KOPT-K1 (cell line): ENCODE measurements around the gene COL18A1.

Experiments used
- H3K27ac ChIP-seq: fragments of 200-600 bp; sonication (generic); 2 replicates; pipeline ENCODE4 v1.5.1; 2016; ENCODE audit warnings: antibody characterized with exemption, mild to moderate bottlenecking, low read depth, low read length; ENCODE audit not compliant: poor library complexity, severe bottlenecking
- H3K36me3 ChIP-seq: fragments of 200-600 bp; sonication (generic); 2 replicates; pipeline ENCODE4 v1.5.1; 2017; ENCODE audit warnings: antibody characterized with exemption, mild to moderate bottlenecking, low read length, moderate library complexity; ENCODE audit not compliant: insufficient read depth
- H3K9me3 ChIP-seq: fragments of 200-600 bp; sonication (generic); 2 replicates; pipeline ENCODE4 v1.5.1; 2017; ENCODE audit warnings: antibody characterized with exemption, low read length, mild to moderate bottlenecking; ENCODE audit not compliant: insufficient read depth, poor library complexity, severe bottlenecking

Gene COL18A1

GRCh38 chr21:45478816-45479669, 74.1 kb downstream of the COL18A1 start:
- H3K9me3 ChIP-seq: no peaks in the 10 kb centered on the region
- H3K27ac ChIP-seq: peak overlapping the region; percentile 73
- H3K36me3 ChIP-seq: no peaks in the 10 kb centered on the region

DNA sequence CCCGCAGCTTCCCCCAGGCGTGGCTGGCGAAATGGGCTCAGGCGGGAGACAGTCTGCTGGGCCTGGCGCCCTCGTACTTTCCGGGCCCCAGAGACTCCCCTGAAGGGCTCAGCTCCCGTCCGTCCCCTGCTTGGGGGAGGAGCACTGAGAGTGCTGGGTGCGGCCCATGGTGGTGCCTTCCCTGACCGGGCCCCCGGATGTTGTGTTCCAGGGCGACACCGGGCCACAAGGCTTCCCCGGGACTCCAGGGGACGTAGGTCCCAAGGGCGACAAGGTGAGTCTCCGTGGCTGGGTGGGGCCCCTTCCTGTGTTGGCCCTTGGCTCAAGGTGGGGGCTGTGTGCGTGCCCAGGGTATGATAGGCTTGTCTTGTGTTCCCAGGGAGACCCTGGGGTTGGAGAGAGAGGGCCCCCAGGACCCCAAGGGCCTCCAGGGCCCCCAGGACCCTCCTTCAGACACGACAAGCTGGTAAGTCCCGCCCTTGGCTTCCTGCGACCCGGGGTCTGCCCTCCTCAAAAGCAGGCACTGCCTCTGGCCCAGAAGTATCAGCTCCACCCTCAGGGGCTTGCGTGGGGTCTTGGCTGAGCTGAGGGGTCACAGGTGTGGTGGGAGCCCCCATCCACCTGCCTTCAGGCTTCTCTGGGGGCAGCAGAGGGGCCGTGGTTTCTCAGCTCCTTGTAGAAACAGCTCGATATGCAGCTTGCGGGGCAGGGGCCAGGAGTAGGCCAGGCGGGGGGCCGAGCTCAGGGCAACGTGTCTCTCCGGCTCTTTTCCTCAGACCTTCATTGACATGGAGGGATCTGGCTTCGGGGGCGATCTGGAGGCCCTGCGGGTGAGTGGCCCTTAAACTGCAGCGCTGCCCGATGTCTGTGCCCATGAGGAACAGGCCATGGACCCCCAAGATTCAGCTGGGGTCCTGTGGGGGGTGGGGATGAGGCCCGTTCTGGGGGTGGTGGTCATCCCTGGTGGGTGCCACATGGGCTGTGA, 75.0 kb downstream of the COL18A1 start:
- no peaks in the 10 kb centered on the region for H3K36me3 ChIP-seq

GRCh38 chr21:45480701-45481500, 75.9 kb downstream of the COL18A1 start:
- H3K27ac ChIP-seq: no peak overlapping the region

More for the DNA sequence above, 75.0 kb downstream of the COL18A1 start:
- Histone ChIP-seq H3K9me3 (no peaks in the 10 kb centered on the region), H3K27ac (no peak overlapping the region)

GRCh38 chr21:45481566-45481965, 76.6 kb downstream of the COL18A1 start:
- Histone ChIP-seq H3K27ac (no peak overlapping the region), H3K36me3 (no peaks in the 10 kb centered on the region), H3K9me3 (no peaks in the 10 kb centered on the region)

More at GRCh38 chr21:45480701-45481500, 75.9 kb downstream of the COL18A1 start:
- H3K36me3 ChIP-seq: no peaks in the 10 kb centered on the region
- H3K9me3 ChIP-seq: no peaks in the 10 kb centered on the region

GRCh38 chr21:45481977-45482898, 77.3 kb downstream of the COL18A1 start:
- H3K27ac ChIP-seq: peak overlapping the region; percentile 61
- H3K9me3 ChIP-seq: no peaks in the 10 kb centered on the region
- no peaks in the 10 kb centered on the region for H3K36me3 ChIP-seq

GRCh38 chr21:45482899-45483821, 78.2 kb downstream of the COL18A1 start:
- no peaks in the 10 kb centered on the region for H3K36me3 ChIP-seq
- no peaks in the 10 kb centered on the region for H3K9me3 ChIP-seq
- H3K27ac ChIP-seq: peak overlapping the region; percentile 61

DNA sequence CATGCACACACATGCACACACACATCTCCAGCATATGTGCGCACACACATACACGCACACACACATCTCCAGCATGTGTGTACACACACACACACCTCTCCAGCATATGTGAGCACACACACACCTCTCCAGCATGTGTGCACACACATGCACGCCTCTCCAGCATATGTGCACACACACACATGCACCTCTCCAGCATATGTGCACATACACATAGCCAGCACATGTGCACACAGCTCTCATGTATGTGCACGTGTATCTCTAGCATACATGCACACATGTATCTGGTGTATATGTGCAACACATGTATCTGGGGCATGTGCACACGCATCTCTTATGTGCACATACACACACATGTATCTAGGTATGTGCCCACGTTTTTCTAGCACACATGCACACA, 79.4 kb downstream of the COL18A1 start:
- H3K36me3 ChIP-seq: no peaks in the 10 kb centered on the region
- H3K9me3 ChIP-seq: no peaks in the 10 kb centered on the region
- no peak overlapping the region for H3K27ac ChIP-seq

DNA sequence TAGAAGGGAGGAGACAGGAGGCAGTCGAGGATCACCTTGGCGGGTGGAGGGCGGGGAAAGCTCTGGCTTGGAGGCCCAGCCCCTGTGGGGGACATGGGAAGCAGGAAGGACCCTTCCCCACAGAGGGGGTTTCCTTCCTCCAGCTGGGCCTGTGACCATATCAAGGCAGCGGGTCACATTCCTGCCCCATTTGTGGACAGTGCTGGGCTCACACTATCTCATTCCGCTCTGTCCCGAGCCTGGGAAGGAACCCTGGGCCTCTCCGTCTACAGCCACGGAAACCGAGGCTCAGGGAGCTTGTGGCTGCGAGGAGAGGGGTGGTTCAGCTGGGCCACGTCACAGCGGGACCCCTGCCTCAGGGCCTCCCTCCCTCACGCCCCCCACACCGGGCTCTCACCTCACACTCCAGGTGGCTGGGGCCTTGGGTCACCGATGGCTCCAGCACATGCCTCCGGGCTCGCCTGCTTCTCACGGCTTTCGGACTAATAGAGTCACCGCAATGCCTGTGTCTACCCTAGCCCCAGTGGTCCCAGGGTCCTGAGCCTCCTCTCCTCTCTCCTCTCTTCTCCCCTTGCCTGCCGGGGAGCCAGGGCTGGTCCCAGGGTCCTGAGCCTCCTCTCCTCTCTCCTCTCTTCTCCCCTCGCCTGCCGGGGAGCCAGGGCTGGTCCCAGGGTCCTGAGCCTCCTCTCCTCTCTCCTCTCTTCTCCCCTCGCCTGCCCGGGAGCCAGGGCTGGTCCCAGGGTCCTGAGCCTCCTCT, 80.9 kb downstream of the COL18A1 start:
- no peaks in the 10 kb centered on the region for H3K9me3 ChIP-seq
- H3K27ac ChIP-seq: no peak overlapping the region
- no peaks in the 10 kb centered on the region for H3K36me3 ChIP-seq

DNA sequence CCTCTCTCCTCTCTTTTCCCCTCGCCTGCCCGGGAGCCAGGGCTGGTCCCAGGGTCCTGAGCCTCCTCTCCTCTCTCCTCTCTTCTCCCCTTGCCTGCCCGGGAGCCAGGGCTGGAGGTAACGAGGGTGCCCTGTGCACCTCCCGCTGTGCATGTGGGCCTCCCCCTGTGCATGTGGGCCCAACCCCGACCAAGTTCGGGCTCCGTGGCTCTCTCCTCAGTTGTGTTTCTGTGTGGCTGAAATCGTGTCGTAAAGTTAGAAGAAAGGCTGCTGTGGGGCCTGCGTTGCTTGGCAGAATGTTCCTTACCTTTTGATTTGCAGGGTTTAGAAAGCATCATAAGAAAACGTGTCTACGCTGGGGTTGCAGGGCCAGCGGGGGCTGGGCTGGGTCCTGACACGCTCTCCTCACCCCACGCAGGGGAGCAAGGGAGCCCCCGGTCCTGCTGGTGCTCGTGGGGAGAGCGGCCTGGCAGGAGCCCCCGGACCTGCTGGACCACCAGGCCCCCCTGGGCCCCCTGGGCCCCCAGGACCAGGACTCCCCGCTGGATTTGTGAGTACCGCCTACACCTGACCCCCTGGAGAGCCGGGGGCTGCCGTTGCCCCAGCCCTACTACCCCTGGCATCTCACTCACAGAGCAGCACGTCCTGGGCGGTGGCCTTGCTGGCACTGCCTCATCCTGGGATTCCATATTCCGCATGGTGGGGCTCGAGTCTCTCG, 81.6 kb downstream of the COL18A1 start:
- Histone ChIP-seq H3K9me3 (no peaks in the 10 kb centered on the region), H3K36me3 (no peaks in the 10 kb centered on the region)

DNA sequence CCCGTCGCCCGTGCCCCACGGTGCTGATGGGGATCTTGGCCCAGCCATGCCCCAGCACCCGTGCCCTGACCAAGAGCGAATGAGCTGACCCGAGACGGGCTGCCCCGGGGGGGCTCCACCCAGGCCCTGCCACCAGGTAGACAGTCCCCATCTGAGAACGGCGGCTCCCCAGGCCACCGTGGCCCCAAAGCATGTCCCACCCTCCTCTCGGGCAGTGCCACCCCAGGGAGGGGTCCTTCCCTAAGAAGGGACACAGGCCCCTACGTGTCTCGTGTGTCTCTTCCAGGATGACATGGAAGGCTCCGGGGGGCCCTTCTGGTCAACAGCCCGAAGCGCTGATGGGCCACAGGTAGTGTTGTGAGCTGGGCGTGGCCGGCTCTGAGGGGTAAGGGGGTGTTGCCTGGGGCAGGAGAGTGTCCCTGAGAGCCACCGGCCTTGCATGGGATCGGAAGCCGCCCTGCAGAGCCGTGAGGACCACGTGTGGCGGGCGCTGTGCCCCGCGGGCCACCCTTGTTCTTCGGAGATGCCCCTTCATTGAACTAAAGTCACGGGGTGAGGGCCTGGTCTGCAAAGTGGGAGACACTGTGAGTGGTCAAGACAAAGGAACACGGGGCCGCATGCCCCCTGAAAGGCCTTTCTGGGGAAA, 82.3 kb downstream of the COL18A1 start:
- no peaks in the 10 kb centered on the region for H3K36me3 ChIP-seq
- H3K9me3 ChIP-seq: no peaks in the 10 kb centered on the region
- no peak overlapping the region for H3K27ac ChIP-seq

More for the DNA sequence above, 81.6 kb downstream of the COL18A1 start:
- H3K27ac ChIP-seq: no peak overlapping the region

GRCh38 chr21:45487891-45488600, 83.1 kb downstream of the COL18A1 start:
- Histone ChIP-seq H3K27ac (peak overlapping the region; percentile 36), H3K9me3 (no peaks in the 10 kb centered on the region), H3K36me3 (no peaks in the 10 kb centered on the region)
